Hematopoietic multipotent progenitor cell (in vitro differentiated cells): ENCODE measurements around the gene PLA2G5. TPM values are rescaled to one million over a fixed set of nuclear protein-coding genes. Genes with fewer than 3 reads are reported as not detected.
A peak's percentile ranks its signal among the peaks of the same experiment; 100 is the strongest.

Experiments
- DNase-seq, 3 donors: peaks; one replicate each; pipeline ENCODE4 v3.0.0-alpha.2; 2011 to 2015; ENCODE audit warnings: low read depth in 2 of 3, low spot score in 2 of 3
- total RNA-seq: library from RNA; depleted of rRNA; stranded (reverse); fragments of >200 nt; gene quantifications from one replicate; pipeline ENCODE4 v1.2.3, GENCODE V29; 2012

PLA2G5 gene
- total RNA-seq, 1 donor, result not detected

DNA sequence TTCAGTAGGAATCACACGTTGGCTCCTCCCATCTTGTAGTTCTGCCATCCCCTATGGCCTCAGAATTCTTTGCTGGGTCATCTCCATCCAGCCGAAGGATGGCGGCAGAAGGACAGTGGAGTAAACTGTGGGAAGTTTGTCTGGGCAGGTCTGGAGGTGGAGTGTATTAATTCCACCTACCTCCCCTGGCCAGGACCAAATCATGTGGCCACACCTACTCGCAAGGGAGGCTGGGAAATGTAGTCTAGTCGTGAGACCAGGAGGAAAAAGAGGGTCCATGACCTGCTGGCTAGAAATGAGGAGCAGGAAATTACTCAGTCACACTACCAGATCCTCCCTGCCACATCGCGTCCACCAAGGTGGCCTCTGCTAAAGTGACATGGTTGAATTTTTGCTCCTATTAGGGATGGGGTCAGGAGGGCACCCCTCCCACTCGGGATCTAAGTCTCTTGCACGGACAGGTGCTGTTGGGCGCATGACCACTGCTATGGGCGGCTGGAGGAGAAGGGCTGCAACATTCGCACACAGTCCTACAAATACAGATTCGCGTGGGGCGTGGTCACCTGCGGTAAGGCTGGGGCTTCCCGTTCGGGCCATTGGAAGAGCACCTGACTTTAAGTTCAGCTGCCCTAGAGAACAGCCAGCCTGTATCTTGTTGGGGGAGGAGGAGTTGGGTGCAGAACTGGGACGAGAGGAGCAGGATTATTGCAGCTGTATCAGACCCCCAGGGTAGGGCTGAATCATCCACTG is 19.5 kb downstream of the PLA2G5 start:
- no peak for DNase-seq

DNA sequence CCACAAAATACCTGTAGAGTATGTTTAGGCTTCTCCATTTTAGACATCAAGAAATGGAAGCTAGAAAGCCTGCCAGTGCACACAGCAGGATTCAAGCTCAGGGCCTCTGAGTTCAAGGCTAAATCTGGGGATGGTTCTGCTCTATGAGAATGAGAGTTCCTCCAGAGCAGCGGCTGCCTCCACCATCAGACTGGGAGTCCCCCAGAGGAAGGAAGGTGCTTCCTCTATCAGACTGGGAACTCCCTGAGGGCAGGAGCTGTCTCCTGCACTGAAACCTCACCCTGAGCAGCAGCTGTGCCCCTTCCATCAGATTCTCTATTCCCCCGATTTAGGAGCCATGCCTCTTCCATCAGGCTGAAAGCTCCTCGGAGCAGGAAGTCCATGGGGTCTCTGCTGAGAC is 20.1 kb downstream of the PLA2G5 start:
- no peak for DNase-seq

DNA sequence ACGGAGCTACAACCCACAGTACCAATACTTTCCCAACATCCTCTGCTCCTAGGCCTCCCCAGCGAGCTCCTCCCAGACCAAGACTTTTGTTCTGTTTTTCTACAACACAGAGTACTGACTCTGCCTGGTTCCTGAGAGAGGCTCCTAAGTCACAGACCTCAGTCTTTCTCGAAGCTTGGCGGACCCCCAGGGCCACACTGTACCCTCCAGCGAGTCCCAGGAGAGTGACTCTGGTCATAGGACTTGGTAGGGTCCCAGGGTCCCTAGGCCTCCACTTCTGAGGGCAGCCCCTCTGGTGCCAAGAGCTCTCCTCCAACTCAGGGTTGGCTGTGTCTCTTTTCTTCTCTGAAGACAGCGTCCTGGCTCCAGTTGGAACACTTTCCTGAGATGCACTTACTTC is 20.6 kb downstream of the PLA2G5 start:
- DNase-seq, result no peak

DNA sequence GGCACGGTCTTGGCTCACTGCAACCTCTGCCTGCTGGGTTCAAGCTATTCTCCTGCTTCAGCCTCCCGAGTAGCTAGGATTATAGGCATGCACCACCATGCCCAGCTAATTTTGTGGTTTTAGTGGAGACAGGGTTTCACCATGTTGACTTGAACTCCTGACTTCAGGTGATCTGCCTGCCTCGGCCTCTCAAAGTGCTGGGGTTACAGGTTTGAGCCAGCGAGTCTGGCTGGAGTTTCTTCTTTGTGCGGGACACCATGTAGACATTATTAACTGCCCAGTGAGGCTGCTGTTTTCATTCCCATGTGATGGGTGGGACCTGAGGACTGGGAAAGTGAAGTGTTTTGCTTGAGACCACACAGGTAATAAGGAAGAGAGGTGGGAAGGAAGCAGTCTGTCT is 23.3 kb downstream of the PLA2G5 start:
- no peak for DNase-seq

DNA sequence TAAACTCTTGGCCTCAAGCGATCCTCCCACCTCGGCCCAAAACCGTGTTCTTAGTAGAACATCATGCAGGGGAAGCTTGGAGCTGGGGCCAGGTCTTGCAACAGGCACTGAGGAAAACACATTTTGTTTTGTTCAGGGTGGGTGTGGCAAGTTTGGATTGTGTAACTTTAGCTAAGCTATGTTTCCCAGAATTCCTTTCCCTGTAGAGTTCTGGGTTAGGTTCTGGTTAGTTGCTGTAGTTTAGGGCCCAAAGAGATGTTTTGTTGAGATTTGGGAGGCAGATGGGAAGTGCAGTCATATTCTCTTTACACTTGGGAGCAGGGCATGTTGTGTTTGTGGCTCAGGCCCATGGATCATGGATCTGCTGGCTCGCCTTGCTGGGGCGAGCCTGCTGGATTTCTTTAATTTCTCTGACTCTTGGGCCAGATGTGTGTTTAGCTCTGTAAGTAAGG is 24.0 kb downstream of the PLA2G5 start:
- DNase-seq, result no peak

DNA sequence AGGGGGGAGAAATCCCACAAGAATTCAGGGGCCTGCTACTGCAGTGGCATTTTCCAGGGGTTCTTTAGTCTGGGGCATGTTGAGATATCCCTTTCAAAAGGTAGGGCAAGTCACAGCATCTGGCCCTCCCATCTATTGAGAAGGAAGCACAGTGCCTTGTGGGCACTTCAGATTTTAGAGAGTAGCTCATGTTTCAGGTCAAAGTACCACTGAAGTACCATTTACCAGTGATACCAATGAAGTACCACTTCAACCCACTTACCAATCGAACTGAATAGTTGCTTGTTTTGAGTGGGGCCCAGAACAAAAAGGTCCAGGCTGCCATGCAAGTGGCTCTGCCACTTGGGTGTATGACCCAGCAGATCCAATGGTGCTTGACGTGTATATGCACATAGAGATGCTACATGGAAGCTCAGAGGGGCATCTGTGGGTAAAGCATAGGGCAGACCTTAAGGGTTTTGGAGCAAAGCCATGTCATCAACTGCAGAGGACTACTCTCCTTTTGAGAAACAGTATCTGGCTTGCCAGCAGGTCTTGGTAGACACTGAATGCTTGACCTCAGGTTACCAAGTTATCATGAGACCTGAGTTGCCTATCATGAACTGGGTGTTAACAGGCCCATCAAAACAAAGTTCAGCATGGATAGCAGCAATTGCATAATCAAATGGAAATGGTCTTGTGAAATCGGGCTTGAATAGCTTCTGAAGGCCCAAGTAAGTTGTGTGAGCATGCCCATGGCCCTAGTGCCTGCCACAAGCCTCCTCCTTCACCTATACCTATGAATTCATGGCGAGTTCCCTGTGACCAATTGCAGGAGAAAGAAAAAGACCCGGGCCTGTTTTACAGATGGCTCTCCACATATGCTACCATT is 25.8 kb downstream of the PLA2G5 start:
- DNase-seq, result no peak

DNA sequence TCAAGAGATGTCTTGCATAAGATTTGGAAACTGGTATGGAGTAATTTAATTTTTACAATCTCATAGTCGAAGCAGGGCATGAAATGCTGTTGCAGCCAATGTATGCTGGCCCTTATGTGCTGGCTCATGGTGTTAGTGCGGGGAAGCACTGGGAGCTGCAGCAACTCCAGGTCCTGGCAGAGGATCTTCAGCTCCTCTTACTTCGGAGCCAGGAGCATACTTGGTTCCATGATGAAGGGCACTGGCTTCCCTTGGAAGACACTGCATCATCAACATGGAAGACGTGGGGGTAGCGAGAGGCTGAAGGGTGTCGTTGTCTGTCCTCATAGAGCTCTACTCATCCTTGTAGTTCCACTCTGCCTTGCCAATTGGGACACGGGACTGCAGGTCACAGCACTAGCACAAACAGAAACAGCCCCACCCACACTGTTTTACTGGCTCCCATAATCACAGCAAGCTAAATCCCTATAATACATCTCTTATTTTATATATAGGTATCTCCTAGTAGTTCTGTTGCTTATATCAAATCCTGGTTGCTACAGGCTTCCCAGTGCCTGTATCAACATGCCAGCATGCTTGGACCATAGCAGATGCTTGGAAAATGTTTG is 26.9 kb downstream of the PLA2G5 start:
- DNase-seq, result no peak

DNA sequence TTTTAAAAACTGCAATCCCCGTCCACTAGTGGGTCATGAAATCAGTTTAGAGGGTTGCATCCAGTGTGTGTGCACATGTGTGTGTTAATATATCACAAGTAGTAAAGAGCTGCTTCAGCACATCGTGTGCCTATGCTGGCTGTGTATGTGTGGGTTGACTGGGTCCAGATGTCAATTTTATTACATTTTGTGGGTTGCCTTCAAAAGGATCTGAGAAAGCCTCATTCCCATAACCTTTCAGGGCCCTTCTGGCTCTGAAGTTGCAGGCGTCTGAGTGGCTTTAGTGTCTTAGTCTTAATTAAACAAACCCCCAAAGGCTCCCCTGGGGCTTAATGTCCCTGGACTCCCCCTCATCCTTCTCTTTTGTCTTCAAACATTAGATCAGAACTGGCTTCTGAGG is 29.5 kb downstream of the PLA2G5 start:
- DNase-seq, result no peak

DNA sequence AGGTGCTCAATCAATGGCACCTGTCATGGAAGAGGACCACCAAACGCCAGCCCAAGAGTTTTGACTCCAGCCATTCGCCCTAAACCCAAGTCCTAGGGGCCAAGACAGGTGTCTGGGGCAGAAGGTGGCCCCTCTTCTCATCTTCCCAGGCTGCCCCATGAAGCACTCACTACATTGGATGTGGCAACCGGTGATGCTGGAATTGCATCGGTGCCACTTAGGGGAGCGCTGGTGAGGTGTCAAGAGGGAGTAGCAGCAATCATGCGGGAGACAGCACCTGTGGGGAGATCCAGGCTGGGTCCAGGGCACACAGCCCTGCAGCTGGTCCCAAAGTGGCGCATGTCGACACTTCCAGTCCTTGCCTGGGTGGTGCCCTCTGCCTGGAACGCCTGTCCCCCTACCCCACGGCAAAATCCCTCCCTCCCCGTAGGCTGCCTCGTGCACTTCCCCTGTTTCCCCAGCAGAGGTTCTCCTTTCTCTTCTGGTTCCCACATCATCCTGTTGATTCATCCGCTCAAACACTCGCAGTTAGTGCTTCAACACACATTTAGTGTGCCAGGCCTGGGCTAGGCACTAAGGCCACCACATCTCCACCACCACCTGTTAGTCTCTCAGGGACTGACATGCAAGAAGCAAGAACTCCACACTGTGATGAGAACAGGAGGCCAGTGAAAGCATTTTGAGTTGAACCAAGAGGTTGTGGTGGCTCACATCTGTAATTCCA is 30.8 kb downstream of the PLA2G5 start:
- peak in 2 of 3 donors; percentile 46 to 61 for DNase-seq

DNA sequence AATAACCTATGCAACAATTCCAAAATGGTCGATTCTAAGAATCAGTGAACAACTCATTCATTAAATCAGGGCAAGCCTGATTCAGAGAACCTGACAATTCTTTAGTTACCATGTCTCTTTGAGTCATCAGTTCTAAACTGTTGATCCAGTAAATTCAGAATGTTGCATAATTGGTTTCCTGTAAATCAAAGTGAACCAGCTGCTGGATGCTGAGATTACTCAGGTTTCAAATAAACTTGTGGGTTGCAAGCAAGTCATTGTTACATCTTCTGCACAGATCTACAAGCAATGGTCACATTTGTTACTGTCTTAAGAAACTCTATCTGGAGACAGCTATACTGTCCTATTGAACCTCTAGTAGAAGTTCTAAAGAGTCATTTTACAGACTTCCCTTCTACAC is 32.9 kb downstream of the PLA2G5 start:
- no peak for DNase-seq

DNA sequence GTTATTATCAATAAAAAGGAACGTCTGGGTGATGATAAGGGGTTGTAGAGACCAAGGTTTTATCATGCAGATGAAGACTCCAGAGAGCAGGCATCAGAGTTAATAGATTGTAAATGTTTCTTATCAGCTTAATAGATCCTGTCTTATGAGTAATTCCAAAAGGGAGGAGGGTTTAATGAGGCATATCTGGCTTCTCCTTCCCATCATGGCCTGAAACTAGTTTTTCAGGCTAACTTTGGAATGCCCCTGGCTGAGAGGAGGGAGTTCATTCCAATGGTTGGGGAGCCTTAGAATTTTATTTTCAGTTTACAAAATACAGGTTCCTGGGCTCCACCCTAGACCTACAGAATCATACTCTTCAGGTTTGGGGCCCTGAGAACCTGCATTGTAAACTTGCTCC is 35.9 kb downstream of the PLA2G5 start:
- no peak for DNase-seq

DNA sequence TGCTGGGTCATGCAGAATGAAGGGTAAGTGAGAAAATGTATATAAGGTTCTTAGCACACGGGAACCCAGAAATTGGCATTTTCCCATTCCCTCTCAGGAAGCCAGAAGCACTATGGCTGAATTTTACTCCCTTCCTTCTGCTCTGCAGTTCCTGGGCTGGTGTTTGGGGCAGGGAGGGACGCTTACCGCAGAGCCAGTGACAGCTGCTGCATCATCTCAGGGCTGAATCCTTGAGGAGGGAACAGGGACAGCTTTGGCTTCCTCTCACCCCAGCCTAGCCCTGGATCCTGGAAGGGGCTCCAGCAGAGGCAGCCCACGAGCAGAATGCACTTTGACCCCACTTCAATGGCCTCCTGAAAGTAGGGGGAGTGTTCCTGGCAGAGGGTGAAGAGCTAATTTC is 37.4 kb downstream of the PLA2G5 start:
- DNase-seq, result no peak

DNA sequence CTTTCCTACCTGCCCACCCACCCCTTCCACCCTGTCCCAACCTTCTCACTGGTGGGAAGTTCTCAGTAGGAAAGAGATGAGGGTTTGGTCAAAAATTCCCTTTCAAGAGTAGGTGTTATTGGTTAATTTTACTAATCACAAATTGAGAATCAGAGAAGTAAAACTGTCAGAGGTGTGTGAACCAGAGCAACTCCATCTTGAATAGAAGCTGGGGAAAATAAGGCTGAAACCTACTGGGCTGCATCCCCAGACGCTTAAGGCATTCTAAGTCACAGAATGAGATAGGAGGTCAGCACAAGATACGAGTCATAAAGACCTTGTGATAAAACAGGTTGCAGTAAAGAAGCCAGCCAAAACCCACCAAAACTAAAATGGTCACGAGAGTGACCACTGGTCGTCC is 37.8 kb downstream of the PLA2G5 start:
- DNase-seq, result no peak

DNA sequence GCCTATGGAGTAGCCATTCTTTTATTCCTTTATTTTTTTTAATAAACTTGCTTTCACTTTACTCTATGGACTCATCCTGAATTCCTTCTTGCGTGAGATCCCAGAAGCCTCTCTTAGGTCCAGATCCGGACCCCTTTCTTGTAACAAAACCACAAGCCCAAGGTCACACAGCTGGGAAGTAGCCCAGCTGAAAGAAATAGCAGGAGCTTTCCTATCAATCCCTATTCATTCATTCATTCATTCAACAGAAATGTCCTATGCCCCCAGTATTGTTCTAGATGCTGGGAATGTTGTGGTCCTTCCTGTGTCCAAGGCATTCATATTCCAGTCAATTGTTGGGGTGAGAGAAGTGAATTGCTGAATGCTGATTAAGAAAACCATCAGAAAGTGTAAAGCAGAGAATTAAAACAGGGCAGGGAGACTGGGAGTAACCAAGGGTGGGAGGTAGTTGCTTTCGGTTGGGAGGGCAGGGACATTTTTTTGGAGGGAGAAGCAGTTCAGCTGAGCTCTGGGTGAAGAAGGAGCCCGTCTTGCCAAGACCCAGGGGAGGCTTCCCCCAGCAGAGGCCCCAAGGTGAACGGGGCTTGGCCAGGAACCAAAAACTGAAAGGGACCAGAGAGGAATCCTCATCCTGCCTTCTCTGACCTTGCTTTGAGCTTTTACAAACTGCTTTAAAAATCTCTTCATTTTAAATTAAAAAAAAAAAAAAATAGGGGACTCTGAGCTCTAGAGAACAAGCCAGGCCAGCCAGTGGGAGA is 38.6 kb downstream of the PLA2G5 start:
- no peak for DNase-seq

DNA sequence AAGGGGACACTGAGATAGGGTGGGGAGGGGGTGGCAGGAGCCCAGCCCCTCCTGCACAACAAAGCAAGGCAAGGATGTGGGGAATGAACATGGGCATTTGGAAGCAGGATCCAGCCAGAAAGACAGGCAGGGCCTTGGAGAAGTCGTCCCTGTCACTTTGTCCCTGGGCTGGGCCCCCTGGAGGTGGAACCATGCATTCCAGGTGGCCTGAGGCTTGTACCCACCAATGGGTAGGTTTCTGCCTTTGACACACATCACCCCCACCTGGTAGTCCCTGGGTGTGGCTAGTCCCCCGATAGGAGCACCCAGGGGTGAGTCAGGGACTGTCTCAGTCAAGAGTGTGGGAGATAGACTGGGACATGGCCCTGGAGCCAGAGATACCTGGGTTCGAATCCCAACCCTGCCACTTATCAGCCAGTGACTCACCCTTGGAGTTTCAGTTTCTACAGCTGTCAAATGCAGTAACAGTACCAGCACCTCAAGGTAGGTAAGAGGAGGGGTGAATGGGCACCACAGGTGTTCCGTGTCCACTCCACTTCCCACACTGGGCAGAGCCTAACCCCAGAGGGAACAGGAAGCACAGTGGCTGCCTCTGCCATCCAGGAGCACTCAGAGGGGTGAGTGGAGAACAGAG is 39.3 kb downstream of the PLA2G5 start:
- DNase-seq, result no peak

DNA sequence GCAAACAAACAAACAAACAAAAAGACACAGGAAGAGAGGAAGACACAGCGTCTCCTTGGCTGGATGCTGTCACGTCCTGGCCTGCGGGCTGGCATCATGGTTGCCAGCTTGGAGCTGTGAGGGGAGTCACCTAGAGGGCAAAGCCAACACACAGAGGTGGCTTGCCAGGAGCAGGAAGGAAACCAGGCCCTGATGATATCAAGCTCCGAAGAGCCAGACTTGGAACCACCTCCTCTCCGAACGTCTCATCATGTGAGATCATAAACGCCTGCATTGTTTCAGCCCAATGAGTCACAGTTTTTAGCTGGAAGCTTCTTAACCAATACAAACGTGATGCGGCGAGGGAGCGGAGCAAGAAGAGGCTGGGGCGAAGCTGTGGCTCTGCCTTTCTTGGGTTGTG is 40.7 kb downstream of the PLA2G5 start:
- no peak for DNase-seq

DNA sequence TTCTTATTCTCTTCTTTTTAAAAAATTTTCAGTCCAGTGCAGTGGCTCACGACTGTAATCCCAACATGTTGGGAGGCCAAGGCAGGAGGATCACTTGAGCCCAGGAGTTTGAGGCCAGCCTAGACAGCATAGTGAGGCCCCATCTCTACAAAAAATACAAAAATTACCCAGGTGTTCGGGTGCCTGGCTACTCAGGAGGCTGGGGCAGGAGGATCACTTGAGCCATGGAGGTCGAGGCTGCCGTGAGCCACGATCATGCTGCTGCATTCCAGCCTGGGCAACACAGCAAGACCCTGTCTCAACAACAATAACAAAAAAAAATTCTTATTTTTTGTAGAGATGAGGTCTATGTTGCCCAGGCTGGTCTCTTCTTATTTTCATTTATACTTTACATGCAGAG is 41.5 kb downstream of the PLA2G5 start:
- DNase-seq, result no peak

DNA sequence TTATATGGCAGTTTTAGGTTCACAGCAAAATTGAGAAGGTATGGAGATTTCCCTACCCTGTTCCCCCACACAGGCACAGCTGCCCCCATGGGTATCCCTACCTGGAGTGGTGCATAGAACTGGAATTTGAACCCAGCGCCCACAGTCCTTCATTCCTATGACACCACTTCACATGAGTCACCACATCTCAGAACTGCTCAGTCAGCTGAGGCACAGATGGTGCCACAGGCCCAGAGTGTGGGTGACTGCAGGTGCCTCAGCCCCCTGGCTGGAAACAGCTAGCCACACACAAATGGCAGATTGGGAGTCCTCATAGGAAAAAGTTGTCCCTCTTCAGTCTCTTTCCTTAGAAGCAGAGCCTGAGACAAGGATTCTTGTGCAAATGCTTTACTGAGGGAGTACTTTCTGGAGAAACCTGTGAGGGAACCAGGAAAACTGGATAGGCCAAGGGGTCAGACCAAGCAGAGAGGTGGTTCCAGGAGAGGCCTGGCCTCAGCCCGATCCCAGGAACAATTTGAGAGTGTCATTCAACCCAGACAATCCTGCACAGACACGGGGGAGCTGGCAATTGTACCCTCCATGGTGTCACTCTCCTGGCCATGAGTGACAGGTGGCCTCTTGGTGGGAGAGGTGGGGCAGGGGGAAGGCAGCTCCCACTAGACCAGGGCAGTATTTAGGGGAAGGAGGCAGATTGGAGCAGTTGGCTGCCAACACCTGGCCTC is 42.4 kb downstream of the PLA2G5 start:
- DNase-seq, result no peak

DNA sequence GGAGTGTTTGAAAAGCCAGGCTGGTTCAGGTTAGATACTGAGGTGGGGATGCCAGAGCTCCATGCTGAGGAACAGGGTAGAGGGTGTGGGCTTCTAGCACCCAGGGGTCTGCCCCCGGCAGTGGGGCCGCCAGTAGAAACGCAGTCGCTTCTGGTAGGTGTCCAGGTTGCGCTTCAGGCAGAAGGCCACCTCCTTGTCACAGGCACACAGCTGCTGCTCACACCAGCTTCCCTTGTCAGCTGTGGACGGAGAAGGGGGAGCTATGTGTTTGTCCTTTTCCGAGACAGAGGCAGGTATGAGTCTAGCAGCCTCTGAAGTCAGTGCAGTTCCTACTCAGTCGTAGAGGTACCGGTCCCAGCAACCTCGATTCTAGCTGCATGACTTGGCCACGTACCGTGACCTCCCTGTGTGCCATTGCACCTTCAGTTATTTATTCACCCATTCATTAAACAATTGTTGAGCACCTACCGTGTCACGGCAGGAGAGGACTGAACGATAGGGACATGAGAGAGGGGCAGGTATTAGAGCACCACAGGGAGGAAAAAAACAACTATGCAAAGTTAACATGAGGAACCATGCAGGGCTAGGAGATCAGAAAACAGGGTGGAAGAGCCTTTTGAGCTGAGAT is 44.1 kb downstream of the PLA2G5 start:
- no peak for DNase-seq
